Measurements from ENCODE around the gene KDF1.
"Not testable (repeated sequence)": the region's sequence is repeated elsewhere in the genome, so short reads cannot be mapped to it uniquely, and the experiment has no call there.

Gene KDF1

GRCh38 chr1:26994020-26994786 is 33.9 kb upstream of the KDF1 start:
- no peak for DNase-seq (ENCODE audit: low read depth in 3 of 3)

GRCh38 chr1:26993237-26994019 is 33.2 kb upstream of the KDF1 start, which contains the start of gene TRNP1:
TRNP1 (plus strand) TSS chr1:26993692; CDS start chr1:26993787, 95 bp downstream.
- peak; percentile 42 to 70 (median 43) for DNase-seq (ENCODE audit: low read depth in 3 of 3)

- no peak for DNase-seq (ENCODE audit: low read depth in 3 of 3)
Measured at GRCh38 chr1:26991310-26992116, 31.2 kb upstream of the KDF1 start.

- not testable (repeated sequence) for DNase-seq (ENCODE audit: low read depth in 3 of 3)
Measured at GRCh38 chr1:26989403-26990109, 29.3 kb upstream of the KDF1 start.

GRCh38 chr1:26986658-26987057 is 26.4 kb upstream of the KDF1 start:
- no peak for DNase-seq (ENCODE audit: low read depth in 3 of 3)

GRCh38 chr1:26984291-26984690 is 24.0 kb upstream of the KDF1 start:
- DNase-seq (ENCODE audit: low read depth in 3 of 3), result no peak

- no peak for DNase-seq (ENCODE audit: low read depth in 3 of 3)
Measured at GRCh38 chr1:26983863-26984262, 23.6 kb upstream of the KDF1 start.

- no peak for DNase-seq (ENCODE audit: low read depth in 3 of 3)
Measured at GRCh38 chr1:26981146-26981846, 21.0 kb upstream of the KDF1 start.

- DNase-seq (ENCODE audit: low read depth in 3 of 3), result no peak
Measured at GRCh38 chr1:26978901-26979300, 18.6 kb upstream of the KDF1 start.

GRCh38 chr1:26976621-26977510 is 16.6 kb upstream of the KDF1 start:
- DNase-seq (ENCODE audit: low read depth in 3 of 3), result no peak

- DNase-seq (ENCODE audit: low read depth in 3 of 3), result no peak
Measured at GRCh38 chr1:26972821-26973220, 12.6 kb upstream of the KDF1 start.

- no peak for DNase-seq (ENCODE audit: low read depth in 3 of 3)
Measured at GRCh38 chr1:26972390-26972789, 12.1 kb upstream of the KDF1 start.

GRCh38 chr1:26971590-26971989 is 11.3 kb upstream of the KDF1 start:
- no peak for DNase-seq (ENCODE audit: low read depth in 3 of 3)

GRCh38 chr1:26970810-26971209 is 10.5 kb upstream of the KDF1 start:
- no peak for DNase-seq (ENCODE audit: low read depth in 3 of 3)

- DNase-seq (ENCODE audit: low read depth in 3 of 3), result no peak
Measured at GRCh38 chr1:26965628-26966027, 5.4 kb upstream of the KDF1 start.

GRCh38 chr1:26965213-26965612 is 4.9 kb upstream of the KDF1 start:
- no peak for DNase-seq (ENCODE audit: low read depth in 3 of 3)

GRCh38 chr1:26961826-26962225 is 1.6 kb upstream of the KDF1 start:
- no peak for DNase-seq (ENCODE audit: low read depth in 3 of 3)

- no peak for DNase-seq (ENCODE audit: low read depth in 3 of 3)
Measured at GRCh38 chr1:26960625-26960966, 328 bp upstream of the KDF1 start.

- no peak for DNase-seq (ENCODE audit: low read depth in 3 of 3)
Measured at GRCh38 chr1:26959270-26959669, 998 bp downstream of the KDF1 start.

- DNase-seq (ENCODE audit: low read depth in 3 of 3), result no peak
Measured at GRCh38 chr1:26957306-26957705, 3.0 kb downstream of the KDF1 start.

Data from stimulated activated CD4-positive, alpha-beta T cell treated with anti-CD3 and anti-CD28 coated beads, TNF-alpha, amount 100 ng/mL, for 24 hours (primary cell).